GM19395 (cell line): Measurements from ENCODE around the gene PNPLA7.
"Not testable (repeated sequence)": the region's sequence is repeated elsewhere in the genome, so short reads cannot be mapped to it uniquely, and the experiment has no call there.

Source experiments
- ATAC-seq: cut with Tn5 transposase; IDR thresholded peaks from one replicate; pipeline ENCODE4 v1.9.1; 2021; ENCODE audit warnings: mild to moderate bottlenecking, moderate library complexity; ENCODE audit not compliant: unreplicated experiment

The PNPLA7 gene

DNA sequence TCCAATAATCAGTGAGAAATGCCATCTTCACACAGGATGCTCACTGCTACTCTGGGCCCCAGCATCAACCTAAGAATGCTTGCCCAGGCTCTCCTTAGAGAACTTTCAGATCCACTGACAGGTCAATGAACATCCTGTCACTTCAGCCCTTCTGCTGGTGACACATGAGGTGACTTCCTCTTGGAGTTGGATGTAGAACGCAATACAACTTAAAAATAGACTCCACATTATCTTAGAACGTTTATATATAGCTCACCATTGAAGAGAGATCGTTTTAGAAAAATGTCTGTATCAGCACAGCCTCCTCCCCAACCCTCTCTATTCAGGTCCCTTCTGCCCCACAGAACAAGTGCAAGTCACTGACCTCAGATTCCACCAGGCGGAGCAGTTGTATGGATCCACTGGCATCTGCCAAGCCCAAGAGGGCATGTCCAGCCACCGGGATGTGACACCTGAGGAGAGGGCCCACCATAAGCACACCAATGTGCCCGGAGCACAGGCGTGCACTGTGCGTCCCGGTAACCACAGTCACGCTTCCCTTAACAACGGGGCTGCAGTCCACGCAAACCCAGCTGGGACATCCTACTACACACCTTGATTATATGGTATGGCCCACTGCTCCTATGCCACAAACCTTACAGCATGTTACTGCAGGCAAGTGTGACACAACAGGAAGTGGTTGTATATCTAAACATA lies 25.7 kb upstream of the PNPLA7 start:
- ATAC-seq, result no peak

GRCh38 chr9:137575364-137575715 lies 25.1 kb upstream of the PNPLA7 start:
- no peak for ATAC-seq

DNA sequence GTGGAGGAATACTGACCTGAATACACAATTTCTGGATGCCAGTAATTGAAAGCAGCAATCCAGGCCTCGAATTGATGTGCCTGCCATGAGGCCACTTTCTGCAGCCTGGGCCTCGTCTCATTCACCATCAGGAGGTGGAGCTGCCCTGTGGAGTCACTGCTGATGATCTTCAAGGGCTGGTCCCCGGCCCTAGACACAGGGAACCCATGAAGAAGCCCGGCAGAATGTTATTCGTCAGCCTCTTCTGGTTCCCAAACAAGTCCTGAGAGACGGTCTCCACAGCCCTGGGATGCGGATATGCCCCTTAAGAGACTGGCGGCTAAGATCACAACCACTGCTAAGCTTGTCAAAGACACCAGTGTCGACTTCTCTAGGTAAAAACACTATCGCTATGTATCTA lies 24.0 kb upstream of the PNPLA7 start:
- no peak for ATAC-seq

DNA sequence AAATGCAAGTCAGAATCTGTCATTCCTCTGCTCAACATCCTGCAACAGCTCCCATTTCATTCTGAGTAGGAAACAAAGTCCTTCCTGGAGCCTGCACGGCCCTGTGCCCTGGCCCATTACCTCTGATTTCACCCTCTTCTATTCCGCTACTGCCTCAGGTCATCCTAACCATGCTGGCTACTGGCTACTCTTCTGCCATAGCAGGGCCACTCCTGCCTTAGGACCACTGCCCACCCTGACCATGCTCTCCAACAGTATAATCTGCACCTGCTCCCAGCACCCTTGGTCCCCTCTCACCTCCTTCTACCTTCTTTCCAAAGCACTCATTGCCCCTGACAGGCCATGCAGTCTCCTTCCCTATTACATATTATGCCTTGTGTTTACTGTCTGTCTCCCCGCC lies 20.4 kb upstream of the PNPLA7 start:
- no peak for ATAC-seq

DNA sequence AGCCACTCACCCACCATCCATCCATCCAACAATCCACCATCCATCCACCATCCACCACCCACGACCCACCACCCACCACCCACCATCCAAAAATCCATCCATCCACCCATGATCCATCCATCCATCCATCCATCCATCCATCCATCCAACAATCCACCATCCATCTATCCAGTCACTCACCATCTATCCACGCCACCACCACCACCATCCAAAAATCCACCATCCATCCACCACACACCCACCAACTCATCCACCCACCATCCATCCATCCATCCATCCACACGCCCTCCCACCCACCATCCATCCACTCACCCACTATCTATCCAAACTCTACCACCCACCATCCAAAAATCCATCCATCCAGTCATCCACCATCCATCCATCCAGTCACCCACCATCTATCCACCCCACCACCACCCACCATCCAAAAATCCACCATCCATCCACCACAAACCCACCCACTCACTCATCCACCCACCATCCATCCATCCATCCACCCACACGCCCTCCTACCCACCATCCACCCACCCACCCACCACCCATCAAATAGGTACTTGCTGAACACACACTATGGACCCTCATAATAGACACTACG lies 19.5 kb upstream of the PNPLA7 start:
- ATAC-seq, result no peak

DNA sequence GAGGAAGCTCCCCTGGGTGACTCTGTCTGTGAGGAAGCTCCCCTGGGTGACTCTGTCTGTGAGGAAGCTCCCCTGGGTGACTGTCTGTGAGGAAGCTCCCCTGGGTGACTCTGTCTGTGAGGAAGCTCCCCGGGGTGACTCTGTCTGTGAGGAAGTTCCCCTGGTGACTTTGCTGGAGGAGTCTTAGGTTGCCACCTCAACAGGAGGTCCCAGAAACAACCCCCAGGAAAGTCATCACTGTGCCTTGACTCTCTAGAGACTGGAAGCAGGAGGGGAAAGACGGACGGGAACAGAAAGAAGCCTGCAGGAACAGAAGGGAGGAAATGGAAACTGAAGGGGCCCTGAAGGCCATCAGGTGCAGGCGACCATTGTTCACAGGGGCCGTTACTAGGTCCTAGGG lies 18.2 kb upstream of the PNPLA7 start:
- ATAC-seq, result not testable (repeated sequence)

- no peak for ATAC-seq
Measured at GRCh38 chr9:137564817-137565411, 14.7 kb upstream of the PNPLA7 start.

DNA sequence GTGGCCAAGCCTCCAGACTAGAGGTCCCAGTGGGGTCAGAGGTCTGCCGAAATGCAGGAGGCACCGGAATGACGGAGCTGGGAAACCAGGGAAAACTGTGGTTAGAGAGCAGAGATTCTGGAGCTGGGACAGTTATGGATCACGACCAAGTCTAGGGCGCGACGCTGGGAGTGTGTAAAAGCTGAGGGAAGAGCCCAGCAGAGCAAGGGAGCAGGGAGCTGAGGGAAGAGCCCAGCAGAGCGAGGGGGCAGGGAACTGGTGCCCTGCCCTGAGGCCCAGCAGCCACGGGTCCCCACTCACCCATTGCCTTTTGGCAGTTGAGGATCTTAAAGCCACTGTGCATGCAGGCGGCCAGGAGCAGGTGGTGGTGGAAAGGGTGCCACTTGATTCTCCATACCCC lies 13.9 kb upstream of the PNPLA7 start:
- no peak for ATAC-seq

GRCh38 chr9:137558127-137558526 lies 7.9 kb upstream of the PNPLA7 start:
- ATAC-seq, result no peak

DNA sequence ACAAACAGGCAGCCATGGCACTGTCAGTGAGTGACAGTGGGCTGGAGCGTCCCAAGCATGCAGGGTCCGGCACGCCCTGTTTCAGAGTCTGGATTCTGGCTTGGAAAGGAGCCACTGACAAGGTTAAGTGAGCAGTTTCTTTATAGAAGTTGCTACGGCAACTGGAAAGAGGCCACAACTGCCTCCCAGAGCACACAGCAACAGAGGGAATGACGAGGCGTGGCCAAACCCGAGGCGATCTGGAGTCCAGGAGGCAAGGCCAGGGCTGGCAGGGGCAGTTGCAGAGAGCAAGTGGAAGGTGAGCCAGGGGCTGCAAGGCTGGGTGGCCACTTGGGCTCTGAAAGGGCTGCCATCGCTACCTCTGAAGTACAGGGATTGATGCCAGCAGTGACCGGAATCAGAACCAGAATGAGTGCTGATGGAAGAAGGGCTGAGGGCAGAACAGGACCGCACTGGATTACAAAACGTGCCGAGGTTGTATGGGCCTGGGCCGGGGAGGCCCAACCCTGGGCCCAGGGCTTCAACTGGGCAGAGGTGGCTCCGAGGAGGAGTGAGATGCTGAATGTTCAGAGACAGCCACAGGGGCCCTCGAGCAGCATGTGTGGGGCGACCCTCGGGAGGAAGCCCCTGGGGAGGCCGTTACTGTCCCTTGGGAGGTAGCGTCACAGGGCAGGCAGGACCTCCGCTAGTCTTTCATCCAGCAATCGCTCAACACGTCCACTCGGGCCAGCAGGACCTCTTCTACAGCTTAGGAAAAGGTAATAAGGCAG lies 6.1 kb upstream of the PNPLA7 start:
- ATAC-seq, result no peak

DNA sequence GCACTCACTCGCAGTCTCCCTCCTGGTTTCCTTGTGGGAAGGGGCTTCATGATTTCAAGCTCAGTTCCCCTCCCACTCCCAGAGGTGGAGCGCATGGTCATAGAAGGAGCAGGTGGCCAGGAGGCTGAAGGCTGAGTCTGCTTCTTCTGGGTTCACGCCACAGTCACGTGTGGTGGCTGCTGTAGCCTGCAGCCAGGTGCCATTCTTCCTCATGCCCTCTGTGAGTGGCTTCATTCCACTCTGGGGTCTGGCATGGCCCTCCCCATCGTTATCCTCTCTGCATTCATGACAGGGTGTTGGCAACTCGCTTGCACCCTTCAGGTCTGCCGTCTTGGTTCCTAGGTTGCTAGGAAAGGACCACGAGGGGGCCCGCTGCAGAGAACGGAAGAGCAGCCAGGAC lies 5.0 kb upstream of the PNPLA7 start:
- ATAC-seq, result no peak

- ATAC-seq, result no peak
Measured at GRCh38 chr9:137554349-137554748, 4.1 kb upstream of the PNPLA7 start.

DNA sequence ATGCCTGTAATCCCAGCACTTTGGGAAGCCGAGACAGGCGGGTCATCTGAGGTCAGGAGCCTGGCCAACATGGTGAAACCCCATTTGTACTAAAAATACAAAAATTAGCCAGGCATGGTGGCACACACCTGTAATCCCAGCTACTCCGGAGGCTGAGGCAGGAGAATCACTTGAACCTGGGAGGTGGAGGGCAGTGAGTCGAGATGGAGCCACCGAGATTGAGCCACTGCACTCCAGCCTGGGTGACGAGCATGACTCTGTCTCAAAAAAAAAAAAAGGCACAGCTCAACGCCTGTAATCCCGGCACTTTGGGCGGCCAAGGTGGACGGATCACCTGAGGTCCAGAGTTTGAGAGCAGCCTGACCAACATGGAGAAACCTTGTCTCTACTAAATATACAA lies 3.5 kb upstream of the PNPLA7 start:
- ATAC-seq, result not testable (repeated sequence)

GRCh38 chr9:137552022-137552768 lies 2.0 kb upstream of the PNPLA7 start:
- peak; percentile 36 for ATAC-seq

DNA sequence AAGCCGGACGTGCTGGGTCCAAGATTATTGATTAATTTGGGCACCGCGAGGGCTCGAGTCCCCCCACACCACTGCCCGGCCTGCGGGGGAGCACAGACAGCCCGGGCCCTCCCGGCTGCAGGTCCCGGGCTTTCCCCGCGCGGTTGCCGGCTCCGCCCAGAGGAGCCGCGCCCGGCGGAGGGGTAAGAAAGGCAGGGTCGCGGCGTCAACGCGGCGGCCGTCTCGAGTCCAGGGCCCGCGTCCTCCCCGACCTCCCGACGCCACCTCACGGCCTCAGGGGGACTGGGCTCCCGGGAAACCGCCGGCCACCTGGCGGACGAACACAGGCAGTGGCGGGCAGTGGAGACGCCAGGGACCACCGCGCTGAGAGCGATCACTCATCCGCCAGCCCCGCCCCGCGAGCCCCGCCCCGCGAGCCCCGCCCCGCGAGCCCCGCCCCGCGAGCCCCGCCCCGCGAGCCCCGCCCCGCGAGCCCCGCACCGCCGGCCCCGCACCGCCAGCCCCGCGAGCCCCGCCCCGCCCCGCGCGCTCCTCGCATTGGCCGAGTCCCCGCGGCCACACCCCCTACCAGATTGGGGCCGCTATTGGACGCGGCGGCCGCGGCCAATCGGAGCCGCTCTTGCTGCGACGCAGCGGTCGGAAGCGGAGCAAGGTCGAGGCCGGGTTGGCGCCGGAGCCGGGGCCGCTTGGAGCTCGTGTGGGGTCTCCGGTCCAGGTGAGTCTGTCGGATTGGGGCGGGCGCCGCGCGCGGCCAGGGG lies 1.2 kb upstream of the PNPLA7 start, which contains the start of gene MRPL41:
TSS of gene MRPL41 (plus strand) at position 616 of the 758 bp plus-strand sequence. CDS start 203 bp downstream, outside the sequence.
- ATAC-seq, result peak; percentile 65

DNA sequence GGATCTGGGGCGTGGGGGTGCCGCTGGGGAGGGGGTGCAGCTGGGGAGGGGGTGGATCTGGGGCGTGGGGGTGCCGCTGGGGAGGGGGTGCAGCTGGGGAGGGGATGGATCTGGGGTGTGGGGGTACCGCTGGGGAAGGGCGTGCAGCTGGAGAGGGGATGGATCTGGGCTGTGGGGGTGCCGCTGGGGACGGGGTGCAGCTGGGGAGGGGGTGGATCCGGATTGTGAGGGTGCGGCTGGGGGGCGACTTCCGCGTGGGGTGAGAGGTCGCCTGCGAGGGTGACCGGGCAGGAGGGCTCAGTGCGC lies 709 bp upstream of the PNPLA7 start:
- ATAC-seq, result not testable (repeated sequence)

DNA sequence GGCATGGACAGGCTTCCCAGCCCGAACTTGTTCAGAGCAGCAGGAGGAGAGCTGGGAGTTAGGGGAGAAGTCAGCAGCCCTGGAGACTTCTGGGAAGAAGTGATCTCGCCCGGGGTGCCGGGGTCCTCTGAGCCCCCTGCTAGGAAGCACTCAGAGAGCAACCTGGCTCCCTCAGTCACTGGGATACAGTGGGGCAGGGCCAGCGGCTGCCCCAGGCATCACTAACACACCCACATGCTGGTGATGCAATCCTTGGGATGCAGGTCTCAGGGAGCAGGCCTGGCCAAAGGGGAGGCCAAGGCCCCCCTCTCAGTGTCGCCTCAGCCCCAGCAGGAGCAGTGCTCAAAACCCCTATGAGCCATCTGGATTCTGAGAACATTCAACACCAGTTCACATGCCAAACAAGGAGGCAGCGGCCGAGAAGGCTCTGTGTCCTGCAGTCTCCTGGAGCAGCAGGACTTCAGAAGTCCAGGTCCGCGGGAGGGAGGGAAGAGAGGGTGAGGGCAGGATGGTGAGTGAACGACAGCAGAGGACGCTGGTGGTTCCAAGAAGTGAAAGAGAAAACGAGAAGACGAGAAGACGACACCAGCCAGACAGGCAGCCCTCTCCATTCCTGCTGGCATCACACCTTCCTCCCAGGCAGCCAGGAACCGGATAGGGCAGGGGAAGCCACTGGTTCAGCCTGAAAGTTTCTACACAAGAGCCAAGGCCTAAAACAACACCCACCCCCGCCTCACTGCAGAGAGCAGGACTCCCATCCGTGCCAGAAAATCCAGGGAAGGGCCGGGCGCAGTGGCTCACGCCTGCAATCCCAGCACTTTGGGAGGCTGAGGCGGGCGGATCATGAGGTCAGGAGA lies 2.3 kb downstream of the PNPLA7 start:
- no peak for ATAC-seq

DNA sequence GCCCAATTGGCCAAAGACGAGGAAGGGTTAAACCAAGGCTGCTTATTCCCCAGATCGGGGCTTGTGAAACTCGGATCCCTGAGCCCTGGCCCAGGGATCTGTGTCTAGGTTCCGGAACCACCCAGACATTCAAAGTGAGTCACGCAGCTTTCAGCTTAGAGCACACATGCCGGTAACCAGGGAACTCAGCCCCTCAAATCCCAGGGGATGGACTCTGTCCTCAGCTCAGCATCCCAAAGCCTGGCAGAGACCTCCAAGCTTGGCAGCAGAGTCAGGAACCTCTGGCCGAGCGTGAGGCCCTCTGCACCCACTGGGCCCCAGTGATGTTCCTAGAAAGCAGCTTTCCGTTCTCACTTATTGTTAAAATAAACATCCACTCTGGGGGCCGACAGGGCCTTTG lies 5.1 kb downstream of the PNPLA7 start:
- no peak for ATAC-seq

DNA sequence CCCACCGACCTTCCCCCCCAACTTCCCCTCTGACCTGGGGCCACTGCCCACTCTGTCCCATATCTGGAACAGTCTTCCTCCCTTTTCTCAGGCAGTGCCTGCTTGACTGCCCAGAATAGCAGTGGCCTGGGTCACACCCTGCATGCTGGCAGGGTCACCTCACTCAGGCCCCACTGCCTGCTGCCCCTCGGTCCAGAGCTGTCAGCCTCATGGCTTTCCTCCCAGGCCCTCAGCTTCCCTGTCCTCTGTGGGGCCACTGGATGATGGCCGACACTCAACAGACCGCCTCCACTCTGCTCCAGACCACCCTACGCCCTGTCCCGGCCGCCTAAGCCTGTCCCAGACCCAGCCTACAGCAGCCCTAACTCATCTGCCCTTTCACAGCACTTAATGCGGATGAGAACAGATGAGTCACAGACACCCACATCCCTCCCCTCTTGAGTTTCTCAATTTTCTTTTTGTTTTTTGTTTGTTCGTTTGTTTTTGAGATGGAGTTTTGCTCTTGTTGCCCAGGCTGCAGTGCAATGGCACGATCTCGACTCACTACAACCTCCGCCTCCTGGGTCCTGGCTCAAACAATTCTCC lies 5.9 kb downstream of the PNPLA7 start:
- ATAC-seq, result no peak
